ENCODE data around the gene TFCP2L1. TPM values are rescaled to one million over a fixed set of nuclear protein-coding genes. Genes with fewer than 3 reads are reported as not detected.

TFCP2L1 gene
- total RNA-seq, 1 donor from 2014 or later: 0.14 TPM

- Histone ChIP-seq H3K27me3 (ENCODE audit: low read depth) (peaks cover 7% of the 10 kb centered on the region), H3K4me1 (no peaks in the 10 kb centered on the region), H3K9me3 (replicated peaks) (no peaks in the 10 kb centered on the region), H3K27ac (replicated peaks) (no peak overlapping the region), H3K36me3 (no peaks in the 10 kb centered on the region), H3K4me3 (no peak overlapping the region)
- intact Hi-C loops (cut with micrococcal nuclease): no loop called here
- TF ChIP-seq CTCF (IDR thresholded peaks at IDR 0.05; ENCODE audit: borderline replicate concordance): no peak
- DNase-seq: no peak
These were observed 31.9 kb downstream of the TFCP2L1 start for GRCh38 chr2:121253021-121253673.

DNA sequence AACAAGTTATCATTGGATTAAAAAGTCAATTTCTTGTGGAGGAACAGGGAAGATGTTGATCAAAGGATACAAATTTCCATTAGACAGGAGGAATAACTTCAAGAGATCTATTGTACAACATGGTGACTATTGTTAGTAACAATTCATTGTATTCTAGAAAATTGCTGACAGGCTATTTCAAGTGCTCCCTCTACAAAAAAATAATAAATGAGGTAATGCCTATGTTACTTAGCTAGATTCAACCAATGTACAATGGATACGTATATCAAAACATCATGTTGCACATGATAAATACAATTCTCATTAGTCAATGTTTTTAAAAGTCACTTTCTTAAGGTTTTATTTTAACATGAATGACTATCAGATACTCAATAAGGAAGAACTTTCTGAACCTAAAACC lies 33.5 kb downstream of the TFCP2L1 start:
- intact Hi-C loops (cut with micrococcal nuclease): no loop called here
- TF ChIP-seq CTCF (IDR thresholded peaks at IDR 0.05; ENCODE audit: borderline replicate concordance): no peak

DNA sequence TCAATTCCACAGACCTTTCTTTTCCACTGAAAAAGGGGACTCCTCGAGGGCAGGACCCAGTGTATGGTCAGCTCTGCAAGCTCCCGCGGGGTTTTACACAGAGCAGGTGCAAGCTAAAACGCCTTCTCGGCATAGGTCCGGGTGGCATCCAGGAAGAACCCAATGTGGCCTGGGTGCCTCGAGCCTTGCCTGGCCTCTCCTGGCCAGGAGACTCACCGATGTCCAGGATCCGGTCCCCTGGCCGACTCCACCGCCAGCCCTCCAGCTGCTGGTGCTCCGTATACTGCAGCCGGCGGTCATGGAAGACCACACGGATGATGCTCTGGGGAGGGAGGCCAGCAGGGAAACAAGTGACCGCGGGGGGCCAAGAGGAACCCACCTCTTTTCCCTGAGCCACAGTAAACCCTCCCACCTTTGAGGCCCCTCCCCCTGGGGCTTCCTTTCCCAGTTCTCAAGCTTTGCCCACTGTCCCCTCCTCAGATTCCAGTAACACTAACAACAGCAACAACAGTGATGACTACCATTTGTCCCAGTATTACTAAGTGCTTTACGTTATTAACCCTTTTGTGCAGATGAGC lies 36.1 kb downstream of the TFCP2L1 start:
- no peak overlapping the region for H3K27ac ChIP-seq (replicated peaks)
- no peak for TF ChIP-seq CTCF (IDR thresholded peaks at IDR 0.05; ENCODE audit: borderline replicate concordance)
- no peaks in the 10 kb centered on the region for H3K36me3 ChIP-seq
- intact Hi-C loops (cut with micrococcal nuclease): no loop called here
- no peaks in the 10 kb centered on the region for H3K4me1 ChIP-seq
- no peak for DNase-seq
- H3K9me3 ChIP-seq (replicated peaks): no peaks in the 10 kb centered on the region
- peaks cover 7% of the 10 kb centered on the region for H3K27me3 ChIP-seq (ENCODE audit: low read depth)
- no peak overlapping the region for H3K4me3 ChIP-seq

More for the DNA sequence above, 33.5 kb downstream of the TFCP2L1 start:
- no peaks in the 10 kb centered on the region for H3K36me3 ChIP-seq
- no peaks in the 10 kb centered on the region for H3K9me3 ChIP-seq (replicated peaks)
- no peak overlapping the region for H3K4me3 ChIP-seq
- no peak overlapping the region for H3K27ac ChIP-seq (replicated peaks)
- DNase-seq: no peak
- H3K4me1 ChIP-seq: no peaks in the 10 kb centered on the region
- peaks cover 7% of the 10 kb centered on the region for H3K27me3 ChIP-seq (ENCODE audit: low read depth)

DNA sequence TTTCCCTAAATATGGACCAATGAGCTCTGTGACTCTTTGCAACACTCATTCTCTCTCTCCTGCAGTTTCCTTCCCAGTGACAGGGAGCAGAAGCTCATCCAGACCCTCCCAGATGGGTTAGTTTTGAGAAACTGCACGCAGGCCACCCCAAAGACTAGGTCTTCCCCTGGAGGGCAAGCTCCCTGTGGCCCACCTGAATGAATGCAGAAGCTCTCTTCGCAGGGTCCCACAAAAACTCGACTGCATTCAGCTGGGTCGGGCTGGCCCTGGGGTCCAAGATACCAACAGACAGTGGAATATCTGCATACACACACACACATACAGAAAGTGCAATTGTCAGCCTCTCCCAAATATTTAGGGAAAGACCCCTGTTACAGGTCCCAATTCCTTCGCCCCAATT lies 37.0 kb downstream of the TFCP2L1 start:
- intact Hi-C loops (cut with micrococcal nuclease): no loop called here
- DNase-seq: no peak
- Histone ChIP-seq H3K27ac (replicated peaks) (no peak overlapping the region), H3K4me1 (no peaks in the 10 kb centered on the region), H3K4me3 (no peak overlapping the region), H3K27me3 (ENCODE audit: low read depth) (peaks cover 7% of the 10 kb centered on the region), H3K36me3 (no peaks in the 10 kb centered on the region), H3K9me3 (replicated peaks) (no peaks in the 10 kb centered on the region)
- no peak for TF ChIP-seq CTCF (IDR thresholded peaks at IDR 0.05; ENCODE audit: borderline replicate concordance)

- Histone ChIP-seq H3K4me3 (no peak overlapping the region), H3K27me3 (ENCODE audit: low read depth) (peaks cover 7% of the 10 kb centered on the region), H3K36me3 (no peaks in the 10 kb centered on the region), H3K9me3 (replicated peaks) (no peaks in the 10 kb centered on the region), H3K27ac (replicated peaks) (no peak overlapping the region), H3K4me1 (no peaks in the 10 kb centered on the region)
- DNase-seq: no peak
- no peak for TF ChIP-seq CTCF (IDR thresholded peaks at IDR 0.05; ENCODE audit: borderline replicate concordance)
- intact Hi-C loops (cut with micrococcal nuclease): no loop called here
These were observed 37.5 kb downstream of the TFCP2L1 start for GRCh38 chr2:121247534-121247933.

Measured in left ventricle myocardium inferior (tissue), 1 donor.